Loucy (cell line): Measurements from ENCODE around the gene ST7L.

Experiments used
- EZH2phosphoT487 ChIP-seq: fragments of 200-600 bp; IDR thresholded peaks from 2 replicates; pipeline ENCODE4 v1.6.1; 2018; ENCODE audit warnings: antibody characterized with exemption, mild to moderate bottlenecking, moderate library complexity, borderline replicate concordance
- TF ChIP-seq, protein P1 (sequence below): fragments of 200-600 bp; sonication (generic); conservative IDR thresholded peaks from 2 replicates; pipeline ENCODE4 v1.5.1; 2014; ENCODE audit warnings: mild to moderate bottlenecking, antibody characterized with exemption, low read length

DNA sequence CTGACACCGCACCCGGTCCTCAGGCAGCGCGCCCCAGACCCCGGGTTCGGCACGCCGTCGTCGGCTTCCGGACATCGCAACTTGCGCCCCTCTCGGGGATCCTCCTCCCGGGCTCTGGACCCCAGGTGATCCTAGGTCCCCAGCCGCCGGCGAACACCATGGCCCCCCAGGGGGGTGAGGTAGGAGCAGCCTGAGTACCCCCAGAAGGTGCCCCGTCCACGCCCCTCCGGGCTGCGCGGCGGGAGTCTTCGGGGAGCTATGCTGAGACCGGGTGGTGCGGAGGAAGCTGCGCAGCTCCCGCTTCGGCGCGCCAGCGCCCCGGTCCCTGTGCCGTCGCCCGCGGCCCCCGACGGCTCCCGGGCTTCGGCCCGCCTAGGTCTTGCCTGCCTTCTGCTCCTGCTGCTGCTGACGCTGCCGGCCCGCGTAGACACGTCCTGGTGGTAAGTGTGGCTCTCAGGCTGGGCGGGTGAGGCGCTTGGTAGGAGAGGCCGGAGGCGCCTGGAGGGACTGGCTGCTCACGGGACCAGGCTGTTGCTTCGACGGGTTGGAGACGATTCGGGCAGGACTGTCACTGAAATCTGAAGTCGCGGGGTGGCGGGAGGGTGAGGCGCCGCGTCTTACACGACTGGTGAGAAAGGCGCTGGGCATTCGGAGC is 109.8 kb downstream of the ST7L start:
- TF ChIP-seq, protein P1, sequence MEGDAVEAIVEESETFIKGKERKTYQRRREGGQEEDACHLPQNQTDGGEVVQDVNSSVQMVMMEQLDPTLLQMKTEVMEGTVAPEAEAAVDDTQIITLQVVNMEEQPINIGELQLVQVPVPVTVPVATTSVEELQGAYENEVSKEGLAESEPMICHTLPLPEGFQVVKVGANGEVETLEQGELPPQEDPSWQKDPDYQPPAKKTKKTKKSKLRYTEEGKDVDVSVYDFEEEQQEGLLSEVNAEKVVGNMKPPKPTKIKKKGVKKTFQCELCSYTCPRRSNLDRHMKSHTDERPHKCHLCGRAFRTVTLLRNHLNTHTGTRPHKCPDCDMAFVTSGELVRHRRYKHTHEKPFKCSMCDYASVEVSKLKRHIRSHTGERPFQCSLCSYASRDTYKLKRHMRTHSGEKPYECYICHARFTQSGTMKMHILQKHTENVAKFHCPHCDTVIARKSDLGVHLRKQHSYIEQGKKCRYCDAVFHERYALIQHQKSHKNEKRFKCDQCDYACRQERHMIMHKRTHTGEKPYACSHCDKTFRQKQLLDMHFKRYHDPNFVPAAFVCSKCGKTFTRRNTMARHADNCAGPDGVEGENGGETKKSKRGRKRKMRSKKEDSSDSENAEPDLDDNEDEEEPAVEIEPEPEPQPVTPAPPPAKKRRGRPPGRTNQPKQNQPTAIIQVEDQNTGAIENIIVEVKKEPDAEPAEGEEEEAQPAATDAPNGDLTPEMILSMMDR: no peak
- no peak for TF ChIP-seq EZH2phosphoT487
